IMR-90 (cell line): ENCODE data around the gene ZNF786.

Experiments
- BHLHE40 ChIP-seq: fragments of 150-350 bp; IDR thresholded peaks from 2 replicates; pipeline ENCODE4 v1.6.1; 2016; ENCODE audit warnings: mild to moderate bottlenecking, low read depth, low read length
- CHD1 ChIP-seq: IDR thresholded peaks from 2 replicates; pipeline ENCODE4 v1.6.1; 2012; ENCODE audit warnings: low read depth, low read length, improper control_type of control experiment
- FOS ChIP-seq: fragments of 150-350 bp; IDR thresholded peaks from 2 replicates; pipeline ENCODE4 v1.6.1; 2016; ENCODE audit warnings: low read depth, low read length
- MAFK ChIP-seq: IDR thresholded peaks from 2 replicates; pipeline ENCODE4 v1.6.1; 2012; ENCODE audit warnings: low read depth, low read length, improper control_type of control experiment
- MAZ ChIP-seq: IDR thresholded peaks from 2 replicates; pipeline ENCODE4 v1.6.1; 2012; ENCODE audit warnings: low read depth, mild to moderate bottlenecking, low read length, improper control_type of control experiment, moderate library complexity, borderline replicate concordance
- MXI1 ChIP-seq: IDR thresholded peaks from 2 replicates; pipeline ENCODE4 v1.6.1; 2012; ENCODE audit warnings: low read depth, mild to moderate bottlenecking, low read length, moderate library complexity, borderline replicate concordance
- POLR2A ChIP-seq: IDR thresholded peaks from 2 replicates; pipeline ENCODE4 v1.6.1; 2012; ENCODE audit warnings: mild to moderate bottlenecking, low read depth, low read length
- RAD21 ChIP-seq: IDR thresholded peaks from 2 replicates; pipeline ENCODE4 v1.6.1; 2012; ENCODE audit warnings: low read length, improper control_type of control experiment
- RCOR1 ChIP-seq: IDR thresholded peaks from 2 replicates; pipeline ENCODE4 v1.6.1; 2012; ENCODE audit warnings: mild to moderate bottlenecking, low read length, improper control_type of control experiment; ENCODE audit not compliant: insufficient replicate concordance
- RFX5 ChIP-seq: IDR thresholded peaks from 2 replicates; pipeline ENCODE4 v1.8.0; 2012; ENCODE audit warnings: low read depth, mild to moderate bottlenecking, low read length, moderate library complexity
- USF2 ChIP-seq: fragments of 150-350 bp; IDR thresholded peaks from 2 replicates; pipeline ENCODE4 v1.6.1; 2017; ENCODE audit warnings: mild to moderate bottlenecking, antibody characterized with exemption, low read length, low read depth
- TF ChIP-seq, protein P1 (sequence below): conservative IDR thresholded peaks from 2 replicates; pipeline ENCODE4 v1.5.1; 2012; ENCODE audit warnings: mild to moderate bottlenecking, low read depth, low read length, improper control_type of control experiment
- TF ChIP-seq, protein P2 (sequence below): fragments of 150-350 bp; IDR thresholded peaks from 2 replicates; pipeline ENCODE4 v1.6.1; 2016; ENCODE audit warnings: low read depth, mild to moderate bottlenecking, low read length, moderate library complexity, borderline replicate concordance

- TF ChIP-seq, protein P1, sequence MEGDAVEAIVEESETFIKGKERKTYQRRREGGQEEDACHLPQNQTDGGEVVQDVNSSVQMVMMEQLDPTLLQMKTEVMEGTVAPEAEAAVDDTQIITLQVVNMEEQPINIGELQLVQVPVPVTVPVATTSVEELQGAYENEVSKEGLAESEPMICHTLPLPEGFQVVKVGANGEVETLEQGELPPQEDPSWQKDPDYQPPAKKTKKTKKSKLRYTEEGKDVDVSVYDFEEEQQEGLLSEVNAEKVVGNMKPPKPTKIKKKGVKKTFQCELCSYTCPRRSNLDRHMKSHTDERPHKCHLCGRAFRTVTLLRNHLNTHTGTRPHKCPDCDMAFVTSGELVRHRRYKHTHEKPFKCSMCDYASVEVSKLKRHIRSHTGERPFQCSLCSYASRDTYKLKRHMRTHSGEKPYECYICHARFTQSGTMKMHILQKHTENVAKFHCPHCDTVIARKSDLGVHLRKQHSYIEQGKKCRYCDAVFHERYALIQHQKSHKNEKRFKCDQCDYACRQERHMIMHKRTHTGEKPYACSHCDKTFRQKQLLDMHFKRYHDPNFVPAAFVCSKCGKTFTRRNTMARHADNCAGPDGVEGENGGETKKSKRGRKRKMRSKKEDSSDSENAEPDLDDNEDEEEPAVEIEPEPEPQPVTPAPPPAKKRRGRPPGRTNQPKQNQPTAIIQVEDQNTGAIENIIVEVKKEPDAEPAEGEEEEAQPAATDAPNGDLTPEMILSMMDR = no peak
- TF ChIP-seq POLR2A (no peak), CHD1 (no peak), FOS (no peak), RAD21 (no peak), USF2 (no peak), MAZ (no peak), MXI1 (no peak), RFX5 (no peak), BHLHE40 (no peak), MAFK (no peak), RCOR1 (no peak)
- TF ChIP-seq, protein P2, sequence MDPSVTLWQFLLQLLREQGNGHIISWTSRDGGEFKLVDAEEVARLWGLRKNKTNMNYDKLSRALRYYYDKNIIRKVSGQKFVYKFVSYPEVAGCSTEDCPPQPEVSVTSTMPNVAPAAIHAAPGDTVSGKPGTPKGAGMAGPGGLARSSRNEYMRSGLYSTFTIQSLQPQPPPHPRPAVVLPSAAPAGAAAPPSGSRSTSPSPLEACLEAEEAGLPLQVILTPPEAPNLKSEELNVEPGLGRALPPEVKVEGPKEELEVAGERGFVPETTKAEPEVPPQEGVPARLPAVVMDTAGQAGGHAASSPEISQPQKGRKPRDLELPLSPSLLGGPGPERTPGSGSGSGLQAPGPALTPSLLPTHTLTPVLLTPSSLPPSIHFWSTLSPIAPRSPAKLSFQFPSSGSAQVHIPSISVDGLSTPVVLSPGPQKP = no peak
Measured at GRCh38 chr7:149077594-149077993, 12.9 kb downstream of the ZNF786 start.
